ENCODE data around the gene UST.

UST gene

GRCh38 chr6:149064001-149064659 lies 317.3 kb downstream of the UST start:
- no peak overlapping the region for H2BK15ac ChIP-seq (replicated peaks; ENCODE audit: low read depth)
- WGBS (ENCODE audit: extremely low coverage, insufficient coverage, low lambda C conversion rate): no CpG with 5 or more reads among the region's 5 CpGs
- no peak overlapping the region for H3K9ac ChIP-seq (ENCODE audit: low read length)
- no peaks in the 10 kb centered on the region for H3K4me1 ChIP-seq (ENCODE audit: control insufficient read depth, low read depth, low read length)
- no peak overlapping the region for H3K56ac ChIP-seq (ENCODE audit: low read length)
- H2BK5ac ChIP-seq (ENCODE audit: low read length): no peak overlapping the region
- H3K36me3 ChIP-seq (ENCODE audit: control insufficient read depth, insufficient read depth, low read length): no peaks in the 10 kb centered on the region
- no peak overlapping the region for H3K27ac ChIP-seq (ENCODE audit: low read depth, low read length)
- no peak overlapping the region for H4K8ac ChIP-seq (ENCODE audit: low read depth, low read length)
- H2BK120ac ChIP-seq (ENCODE audit: low read depth, low read length): no peak overlapping the region
- no peak overlapping the region for H2AK5ac ChIP-seq (ENCODE audit: low read length)
- no peaks in the 10 kb centered on the region for H3K79me1 ChIP-seq (ENCODE audit: low read length)
- H3K27me3 ChIP-seq (ENCODE audit: insufficient read depth, low read length, poor library complexity): no peaks in the 10 kb centered on the region
- H3K4ac ChIP-seq (ENCODE audit: low read depth, low read length): no peak overlapping the region
- H3K79me2 ChIP-seq (ENCODE audit: control insufficient read depth, insufficient read depth, low read length): no peaks in the 10 kb centered on the region
- H3K4me3 ChIP-seq (ENCODE audit: low read length): no peak overlapping the region
- H3K23ac ChIP-seq (ENCODE audit: low read length): no peak overlapping the region
- H4K5ac ChIP-seq (ENCODE audit: low read length): no peak overlapping the region
- DNase-seq: no peak
- no peak overlapping the region for H3K4me2 ChIP-seq (ENCODE audit: low read length)
- no peak overlapping the region for H3K18ac ChIP-seq (ENCODE audit: low read length)

GRCh38 chr6:149064660-149065015 lies 317.8 kb downstream of the UST start:
- Histone ChIP-seq H4K8ac (ENCODE audit: low read depth, low read length) (no peak overlapping the region), H2BK5ac (ENCODE audit: low read length) (no peak overlapping the region), H3K27me3 (ENCODE audit: insufficient read depth, low read length, poor library complexity) (no peaks in the 10 kb centered on the region), H3K18ac (ENCODE audit: low read length) (no peak overlapping the region), H2AK5ac (ENCODE audit: low read length) (no peak overlapping the region), H2BK120ac (ENCODE audit: low read depth, low read length) (no peak overlapping the region), H3K36me3 (ENCODE audit: control insufficient read depth, insufficient read depth, low read length) (no peaks in the 10 kb centered on the region), H3K4me1 (ENCODE audit: control insufficient read depth, low read depth, low read length) (no peaks in the 10 kb centered on the region), H3K4ac (ENCODE audit: low read depth, low read length) (no peak overlapping the region), H4K5ac (ENCODE audit: low read length) (no peak overlapping the region), H3K4me3 (ENCODE audit: low read length) (no peak overlapping the region), H3K79me1 (ENCODE audit: low read length) (no peaks in the 10 kb centered on the region), H3K23ac (ENCODE audit: low read length) (no peak overlapping the region), H3K56ac (ENCODE audit: low read length) (no peak overlapping the region), H3K79me2 (ENCODE audit: control insufficient read depth, insufficient read depth, low read length) (no peaks in the 10 kb centered on the region), H3K27ac (ENCODE audit: low read depth, low read length) (no peak overlapping the region), H3K4me2 (ENCODE audit: low read length) (no peak overlapping the region), H2BK15ac (replicated peaks; ENCODE audit: low read depth) (no peak overlapping the region), H3K9ac (ENCODE audit: low read length) (no peak overlapping the region)
- no peak for DNase-seq
- WGBS (ENCODE audit: extremely low coverage, insufficient coverage, low lambda C conversion rate): no CpG with 5 or more reads among the region's 7 CpGs

- no peaks in the 10 kb centered on the region for H3K36me3 ChIP-seq (ENCODE audit: control insufficient read depth, insufficient read depth, low read length)
- no peaks in the 10 kb centered on the region for H3K79me2 ChIP-seq (ENCODE audit: control insufficient read depth, insufficient read depth, low read length)
- H3K27me3 ChIP-seq (ENCODE audit: insufficient read depth, low read length, poor library complexity): no peaks in the 10 kb centered on the region
- no peak overlapping the region for H3K4me2 ChIP-seq (ENCODE audit: low read length)
- H3K27ac ChIP-seq (ENCODE audit: low read depth, low read length): no peak overlapping the region
- H3K56ac ChIP-seq (ENCODE audit: low read length): no peak overlapping the region
- no peak for DNase-seq
- H4K5ac ChIP-seq (ENCODE audit: low read length): no peak overlapping the region
- no peak overlapping the region for H4K8ac ChIP-seq (ENCODE audit: low read depth, low read length)
- H2BK15ac ChIP-seq (replicated peaks; ENCODE audit: low read depth): no peak overlapping the region
- H2BK5ac ChIP-seq (ENCODE audit: low read length): no peak overlapping the region
- no peaks in the 10 kb centered on the region for H3K4me1 ChIP-seq (ENCODE audit: control insufficient read depth, low read depth, low read length)
- no CpG with 5 or more reads among the region's 4 CpGs for WGBS (ENCODE audit: extremely low coverage, insufficient coverage, low lambda C conversion rate)
- H3K4ac ChIP-seq (ENCODE audit: low read depth, low read length): no peak overlapping the region
- H3K18ac ChIP-seq (ENCODE audit: low read length): no peak overlapping the region
- no peaks in the 10 kb centered on the region for H3K79me1 ChIP-seq (ENCODE audit: low read length)
- no peak overlapping the region for H2AK5ac ChIP-seq (ENCODE audit: low read length)
- H3K23ac ChIP-seq (ENCODE audit: low read length): no peak overlapping the region
- H2BK120ac ChIP-seq (ENCODE audit: low read depth, low read length): no peak overlapping the region
- H3K4me3 ChIP-seq (ENCODE audit: low read length): no peak overlapping the region
- H3K9ac ChIP-seq (ENCODE audit: low read length): no peak overlapping the region
Measured at GRCh38 chr6:149065121-149065520, 318.3 kb downstream of the UST start.

GRCh38 chr6:149065658-149066556 lies 319.1 kb downstream of the UST start:
- Histone ChIP-seq H2BK120ac (ENCODE audit: low read depth, low read length) (no peak overlapping the region), H3K56ac (ENCODE audit: low read length) (no peak overlapping the region), H3K27me3 (ENCODE audit: insufficient read depth, low read length, poor library complexity) (no peaks in the 10 kb centered on the region), H3K79me1 (ENCODE audit: low read length) (no peaks in the 10 kb centered on the region), H4K5ac (ENCODE audit: low read length) (no peak overlapping the region), H3K36me3 (ENCODE audit: control insufficient read depth, insufficient read depth, low read length) (no peaks in the 10 kb centered on the region), H3K4me2 (ENCODE audit: low read length) (no peak overlapping the region), H3K9ac (ENCODE audit: low read length) (no peak overlapping the region), H2BK15ac (replicated peaks; ENCODE audit: low read depth) (no peak overlapping the region), H3K23ac (ENCODE audit: low read length) (no peak overlapping the region), H4K8ac (ENCODE audit: low read depth, low read length) (no peak overlapping the region), H3K4me1 (ENCODE audit: control insufficient read depth, low read depth, low read length) (no peaks in the 10 kb centered on the region), H3K79me2 (ENCODE audit: control insufficient read depth, insufficient read depth, low read length) (no peaks in the 10 kb centered on the region), H3K18ac (ENCODE audit: low read length) (no peak overlapping the region), H3K4me3 (ENCODE audit: low read length) (no peak overlapping the region), H3K4ac (ENCODE audit: low read depth, low read length) (no peak overlapping the region), H2BK5ac (ENCODE audit: low read length) (no peak overlapping the region), H3K27ac (ENCODE audit: low read depth, low read length) (no peak overlapping the region), H2AK5ac (ENCODE audit: low read length) (no peak overlapping the region)
- no peak for DNase-seq
- WGBS (ENCODE audit: extremely low coverage, insufficient coverage, low lambda C conversion rate): no CpG with 5 or more reads among the region's 8 CpGs

GRCh38 chr6:149071997-149072396 lies 325.2 kb downstream of the UST start:
- H3K79me1 ChIP-seq (ENCODE audit: low read length): no peaks in the 10 kb centered on the region
- no peak overlapping the region for H3K9ac ChIP-seq (ENCODE audit: low read length)
- H3K36me3 ChIP-seq (ENCODE audit: control insufficient read depth, insufficient read depth, low read length): peaks cover 3% of the 10 kb centered on the region
- no peak overlapping the region for H3K4me3 ChIP-seq (ENCODE audit: low read length)
- no peak overlapping the region for H3K23ac ChIP-seq (ENCODE audit: low read length)
- no peak overlapping the region for H4K8ac ChIP-seq (ENCODE audit: low read depth, low read length)
- no peaks in the 10 kb centered on the region for H3K27me3 ChIP-seq (ENCODE audit: insufficient read depth, low read length, poor library complexity)
- H3K27ac ChIP-seq (ENCODE audit: low read depth, low read length): no peak overlapping the region
- H3K4ac ChIP-seq (ENCODE audit: low read depth, low read length): no peak overlapping the region
- H3K79me2 ChIP-seq (ENCODE audit: control insufficient read depth, insufficient read depth, low read length): no peaks in the 10 kb centered on the region
- whole genome bisulfite sequencing (ENCODE audit: extremely low coverage, insufficient coverage, low lambda C conversion rate): no CpG with 5 or more reads among the region's 4 CpGs
- no peak for DNase-seq
- H2BK120ac ChIP-seq (ENCODE audit: low read depth, low read length): no peak overlapping the region
- no peaks in the 10 kb centered on the region for H3K4me1 ChIP-seq (ENCODE audit: control insufficient read depth, low read depth, low read length)
- no peak overlapping the region for H3K4me2 ChIP-seq (ENCODE audit: low read length)
- H4K5ac ChIP-seq (ENCODE audit: low read length): no peak overlapping the region
- no peak overlapping the region for H2AK5ac ChIP-seq (ENCODE audit: low read length)
- H2BK15ac ChIP-seq (replicated peaks; ENCODE audit: low read depth): no peak overlapping the region
- H3K18ac ChIP-seq (ENCODE audit: low read length): no peak overlapping the region
- H3K56ac ChIP-seq (ENCODE audit: low read length): no peak overlapping the region
- no peak overlapping the region for H2BK5ac ChIP-seq (ENCODE audit: low read length)

All from mesendoderm (in vitro differentiated cells).